HG03025 (cell line): ENCODE results near the gene CENPX.

Experiments used
- ATAC-seq: cut with Tn5 transposase; IDR thresholded peaks from one replicate; pipeline ENCODE4 v1.9.1; 2021; ENCODE audit warnings: mild to moderate bottlenecking, moderate library complexity; ENCODE audit not compliant: unreplicated experiment, low FRiP score

CENPX gene

GRCh38 chr17:82000803-82001570 is 21.7 kb downstream of the CENPX start:
- ATAC-seq = no peak

GRCh38 chr17:81999976-82000802 is 22.5 kb downstream of the CENPX start:
- ATAC-seq = no peak

- ATAC-seq = no peak
These were observed 23.1 kb downstream of the CENPX start for GRCh38 chr17:81999587-81999975.

- ATAC-seq = no peak
These were observed 23.8 kb downstream of the CENPX start for GRCh38 chr17:81998691-81999438.

GRCh38 chr17:81998212-81998611 is 24.5 kb downstream of the CENPX start:
- ATAC-seq = no peak

- ATAC-seq = no peak
These were observed 25.8 kb downstream of the CENPX start for GRCh38 chr17:81996757-81997441.

- ATAC-seq = no peak
These were observed 26.4 kb downstream of the CENPX start for GRCh38 chr17:81996232-81996756.

GRCh38 chr17:81995463-81996231 is 27.0 kb downstream of the CENPX start:
- ATAC-seq = no peak

- no peak for ATAC-seq
These were observed 27.9 kb downstream of the CENPX start for GRCh38 chr17:81994593-81995462.

- ATAC-seq = no peak
These were observed 28.7 kb downstream of the CENPX start for GRCh38 chr17:81993729-81994592.

GRCh38 chr17:81992306-81993102 is 30.2 kb downstream of the CENPX start:
- no peak for ATAC-seq

- no peak for ATAC-seq
These were observed 30.9 kb downstream of the CENPX start for GRCh38 chr17:81991684-81992305.

- ATAC-seq = no peak
These were observed 31.6 kb downstream of the CENPX start for GRCh38 chr17:81990836-81991683.

- no peak for ATAC-seq
These were observed 35.4 kb downstream of the CENPX start for GRCh38 chr17:81987161-81987770.

GRCh38 chr17:81986606-81987005 is 36.1 kb downstream of the CENPX start:
- no peak for ATAC-seq
